BJ (cell line): ENCODE data around the gene MUTYH. TPM values are rescaled to one million over a fixed set of nuclear protein-coding genes. Genes with fewer than 3 reads are reported as not detected.

Experiments
- CTCF ChIA-PET: fragments of 350-600 bp; formaldehyde crosslinking; extraction: SDS; loops from one replicate; lab custom pipeline; 2021; ENCODE audit warnings: antibody characterized with exemption, inconsistent platforms; lab: Yijun Ruan, JAX
- POLR2A ChIA-PET: fragments of 300-600 bp; sonication (Branson Sonifier 250); formaldehyde crosslinking; extraction: SDS; loops from one replicate; lab custom pipeline; 2021; ENCODE audit warnings: antibody characterized with exemption; lab: Charles Lee
- DNase-seq: peaks from one replicate; pipeline ENCODE4 v3.0.0-alpha.2; 2011; ENCODE audit warnings: low read depth
- H3K27me3 ChIP-seq: 2 replicates; pipeline ENCODE4 v1.6.0; 2011; ENCODE audit warnings: low read length; ENCODE audit not compliant: control insufficient read depth, insufficient read depth
- H3K36me3 ChIP-seq: 2 replicates; pipeline ENCODE4 v1.5.1; 2011; ENCODE audit warnings: low read length; ENCODE audit not compliant: control insufficient read depth, insufficient read depth
- H3K4me3 ChIP-seq: 2 replicates; pipeline ENCODE4 v1.5.1; 2011; ENCODE audit warnings: low read depth, mild to moderate bottlenecking, control low read depth, low read length
- CTCF ChIP-seq: IDR thresholded peaks from 2 replicates; pipeline ENCODE4 v1.5.1; 2011; ENCODE audit warnings: low read depth, mild to moderate bottlenecking, control low read depth, inconsistent platforms, low read length, moderate library complexity; ENCODE audit not compliant: insufficient read depth
- polyA plus RNA-seq: library from polyadenylated mRNA; depleted of rRNA; stranded (reverse); fragments of >200 nt; gene quantifications from 2 replicates; pipeline ENCODE4 v1.2.3, GENCODE V29; 2011

The MUTYH gene
- polyA plus RNA-seq, 1 experiment, result 11.7 TPM

DNA sequence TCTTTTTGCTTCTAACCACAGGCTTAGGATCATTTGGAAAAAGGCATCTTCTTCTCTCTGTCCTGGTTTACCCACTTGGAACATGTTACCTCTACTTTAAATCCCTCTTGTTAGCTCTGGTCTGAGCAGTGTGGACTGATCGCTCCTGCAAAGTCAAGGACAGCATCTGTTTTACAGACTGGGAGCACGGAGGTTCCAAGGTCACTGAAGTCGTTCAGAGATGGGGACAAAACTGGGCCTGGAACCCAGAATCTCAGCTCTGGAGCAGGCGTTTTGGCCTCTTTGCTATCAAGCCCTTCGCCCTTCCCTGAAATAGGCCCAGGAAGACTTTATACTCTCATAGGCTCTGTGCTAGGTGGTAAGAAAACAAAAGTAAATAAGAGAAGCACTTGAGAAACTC is 11.3 kb upstream of the MUTYH start:
- POLR2A ChIA-PET, result no interaction called here
- Histone ChIP-seq H3K4me3 (no peak overlapping the region), H3K36me3 (no peaks in the 10 kb centered on the region), H3K27me3 (no peaks in the 10 kb centered on the region)
- no peak for TF ChIP-seq CTCF
- no peak for DNase-seq
- CTCF ChIA-PET, result interaction anchor here (1.5 to 6.1 kb wide), 2 partner anchors 7 to 142 kb away, joined by 3 to 48 read pairs; no protein-coding TSS in a partner anchor

DNA sequence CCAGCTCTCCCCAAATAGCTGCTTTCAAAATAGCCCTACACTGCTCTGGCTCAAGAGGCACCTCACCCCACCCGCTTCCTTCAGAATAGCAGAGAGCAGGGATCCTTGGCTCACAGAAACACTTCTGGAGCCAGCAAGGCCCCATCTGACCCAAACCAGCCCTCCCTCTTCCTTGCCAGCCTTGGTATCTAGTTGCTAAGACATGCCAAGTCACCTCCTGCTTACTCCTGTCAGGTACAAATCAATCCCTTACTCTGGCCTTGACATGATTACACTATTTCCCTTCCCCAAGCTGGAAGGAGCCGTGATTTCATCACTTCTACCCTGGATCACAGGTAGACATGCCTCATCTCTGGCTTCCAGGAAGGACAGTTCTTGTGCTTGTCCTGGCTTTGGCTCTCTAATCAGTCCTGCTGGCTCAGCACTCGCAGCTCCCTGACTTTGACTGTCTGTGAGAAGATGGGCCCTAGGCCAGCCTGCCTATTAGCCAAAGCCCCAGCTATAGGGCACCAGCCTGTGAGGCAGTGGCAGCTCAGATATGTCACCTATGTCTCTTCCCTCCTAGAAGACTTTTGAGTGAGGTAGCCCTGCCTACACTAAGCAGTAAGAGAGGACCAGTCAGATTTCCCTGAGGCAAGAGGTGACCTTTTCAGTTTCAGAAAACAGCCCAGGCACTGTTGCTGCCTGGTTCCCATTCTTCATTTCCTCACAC is 8.9 kb upstream of the MUTYH start:
- no peak for TF ChIP-seq CTCF
- ChIA-PET CTCF (interaction anchor here (0.8 to 6.1 kb wide), 9 partner anchors 8 to 334 kb away, joined by 3 to 48 read pairs (median 5); partner anchors contain the start of genes MUTYH, TESK2 and TOE1), POLR2A (interaction anchor here (1.2 kb wide), 1 partner anchor 9 kb away, joined by 4 read pairs; the partner anchor contains the start of genes MUTYH and TOE1)
- Histone ChIP-seq H3K4me3 (no peak overlapping the region), H3K36me3 (peaks cover 3% of the 10 kb centered on the region; the same call in 1 of the 2 replicates), H3K27me3 (no peaks in the 10 kb centered on the region)
- no peak for DNase-seq

- TF ChIP-seq CTCF, result no peak
- no peak for DNase-seq
- POLR2A ChIA-PET, result interaction anchor here (1.2 kb wide), 1 partner anchor 8 kb away, joined by 4 read pairs; the partner anchor contains the start of genes MUTYH and TOE1
- Histone ChIP-seq H3K36me3 (peaks cover 4% of the 10 kb centered on the region), H3K27me3 (no peaks in the 10 kb centered on the region), H3K4me3 (no peak overlapping the region)
- CTCF ChIA-PET, result interaction anchor here (0.6 to 6.1 kb wide), 10 partner anchors 8 to 499 kb away, joined by 3 to 48 read pairs (median 4); partner anchors contain the start of genes MUTYH, TESK2 and TOE1
These were observed 8.3 kb upstream of the MUTYH start for GRCh38 chr1:45348609-45348965.

GRCh38 chr1:45348020-45348419 is 7.8 kb upstream of the MUTYH start:
- H3K36me3 ChIP-seq, result peaks cover 10% of the 10 kb centered on the region
- ChIA-PET POLR2A (interaction anchor here (1.2 kb wide), 1 partner anchor 8 kb away, joined by 4 read pairs; the partner anchor contains the start of genes MUTYH and TOE1), CTCF (interaction anchor here (0.6 to 6.1 kb wide), 11 partner anchors 7 to 1270 kb away, joined by 3 to 48 read pairs (median 4); partner anchors contain the start of genes MUTYH and TOE1)
- no peak for DNase-seq
- no peaks in the 10 kb centered on the region for H3K27me3 ChIP-seq
- no peak for TF ChIP-seq CTCF
- no peak overlapping the region for H3K4me3 ChIP-seq

GRCh38 chr1:45346473-45346872 is 6.2 kb upstream of the MUTYH start:
- no peak for DNase-seq
- ChIA-PET POLR2A (no interaction called here), CTCF (interaction anchor here (2.3 to 6.1 kb wide), 2 partner anchors 12 to 146 kb away, joined by 13 to 48 read pairs; no protein-coding TSS in a partner anchor)
- H3K27me3 ChIP-seq, result no peaks in the 10 kb centered on the region
- H3K4me3 ChIP-seq, result no peak overlapping the region
- TF ChIP-seq CTCF, result no peak
- peaks cover 18% of the 10 kb centered on the region for H3K36me3 ChIP-seq
